GM21528 (cell line): ENCODE data around the gene STRN4.
"Not testable (repeated sequence)": the region's sequence is repeated elsewhere in the genome, so short reads cannot be mapped to it uniquely, and the experiment has no call there.

Source experiments
- ATAC-seq: cut with Tn5 transposase; IDR thresholded peaks from one replicate; pipeline ENCODE4 v1.9.1; 2021; ENCODE audit warnings: mild to moderate bottlenecking, moderate library complexity; ENCODE audit not compliant: unreplicated experiment, low FRiP score

The STRN4 gene, protein sequence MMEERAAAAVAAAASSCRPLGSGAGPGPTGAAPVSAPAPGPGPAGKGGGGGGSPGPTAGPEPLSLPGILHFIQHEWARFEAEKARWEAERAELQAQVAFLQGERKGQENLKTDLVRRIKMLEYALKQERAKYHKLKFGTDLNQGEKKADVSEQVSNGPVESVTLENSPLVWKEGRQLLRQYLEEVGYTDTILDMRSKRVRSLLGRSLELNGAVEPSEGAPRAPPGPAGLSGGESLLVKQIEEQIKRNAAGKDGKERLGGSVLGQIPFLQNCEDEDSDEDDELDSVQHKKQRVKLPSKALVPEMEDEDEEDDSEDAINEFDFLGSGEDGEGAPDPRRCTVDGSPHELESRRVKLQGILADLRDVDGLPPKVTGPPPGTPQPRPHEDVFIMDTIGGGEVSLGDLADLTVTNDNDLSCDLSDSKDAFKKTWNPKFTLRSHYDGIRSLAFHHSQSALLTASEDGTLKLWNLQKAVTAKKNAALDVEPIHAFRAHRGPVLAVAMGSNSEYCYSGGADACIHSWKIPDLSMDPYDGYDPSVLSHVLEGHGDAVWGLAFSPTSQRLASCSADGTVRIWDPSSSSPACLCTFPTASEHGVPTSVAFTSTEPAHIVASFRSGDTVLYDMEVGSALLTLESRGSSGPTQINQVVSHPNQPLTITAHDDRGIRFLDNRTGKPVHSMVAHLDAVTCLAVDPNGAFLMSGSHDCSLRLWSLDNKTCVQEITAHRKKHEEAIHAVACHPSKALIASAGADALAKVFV

DNA sequence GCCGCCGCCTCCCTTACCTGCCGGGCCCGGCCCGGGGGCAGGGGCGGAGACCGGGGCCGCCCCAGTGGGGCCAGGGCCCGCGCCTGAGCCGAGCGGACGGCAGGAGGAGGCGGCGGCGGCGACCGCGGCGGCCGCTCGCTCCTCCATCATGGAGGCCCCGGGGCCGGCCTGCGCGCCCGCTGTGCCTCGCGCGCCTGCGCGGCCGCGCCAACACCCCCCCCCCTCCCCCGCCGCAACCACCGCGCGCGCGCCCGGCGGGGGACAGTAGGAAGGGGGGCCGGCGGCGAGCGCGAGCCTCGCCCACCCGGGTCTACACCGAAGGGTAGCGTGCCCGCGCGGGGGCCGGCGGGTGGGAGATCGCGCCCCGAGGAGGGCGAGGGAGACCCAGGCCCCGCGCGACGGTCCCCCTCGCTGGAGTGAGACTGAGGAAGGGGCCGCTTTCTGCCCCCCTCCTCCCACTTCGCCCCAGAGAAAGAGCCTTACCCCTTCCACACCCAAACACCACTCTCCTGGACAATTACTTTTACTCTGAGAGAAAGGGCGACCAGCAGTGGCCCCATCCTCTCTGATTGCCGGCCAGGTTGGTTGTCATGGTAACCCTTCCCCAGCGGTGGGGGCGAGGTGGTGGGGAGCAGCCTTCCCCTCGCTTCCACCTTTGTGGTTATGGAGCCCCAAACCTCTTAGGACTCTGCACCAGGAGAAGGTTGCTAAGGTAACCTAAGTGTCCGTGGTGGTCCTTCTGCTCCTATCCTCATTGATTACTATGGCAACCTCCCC is at the start of gene STRN4:
Gene STRN4, minus strand, starts transcription at position 170 of the 777 bp plus-strand sequence. Its CDS starts 20 bp downstream, at position 150.
- ATAC-seq: no peak

DNA sequence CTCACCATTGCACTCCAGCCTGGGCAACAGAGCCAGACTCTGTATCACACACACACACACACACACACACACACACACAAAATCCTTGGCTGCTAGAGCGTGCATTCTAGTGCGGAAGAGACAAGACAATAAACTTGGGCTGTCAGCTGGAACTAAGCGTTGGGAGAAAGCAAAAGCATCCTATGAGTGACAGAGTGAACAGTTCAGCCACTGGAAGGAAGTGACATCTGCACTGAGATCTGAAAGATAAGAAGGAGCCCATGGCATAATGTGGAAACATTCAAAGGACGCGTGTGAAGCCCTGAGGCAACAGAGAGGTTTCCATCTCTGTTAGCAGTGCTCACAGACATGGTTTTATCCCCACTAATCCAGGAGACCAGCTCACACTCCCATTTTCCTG is 45.7 kb upstream of the STRN4 start:
- no peak for ATAC-seq

DNA sequence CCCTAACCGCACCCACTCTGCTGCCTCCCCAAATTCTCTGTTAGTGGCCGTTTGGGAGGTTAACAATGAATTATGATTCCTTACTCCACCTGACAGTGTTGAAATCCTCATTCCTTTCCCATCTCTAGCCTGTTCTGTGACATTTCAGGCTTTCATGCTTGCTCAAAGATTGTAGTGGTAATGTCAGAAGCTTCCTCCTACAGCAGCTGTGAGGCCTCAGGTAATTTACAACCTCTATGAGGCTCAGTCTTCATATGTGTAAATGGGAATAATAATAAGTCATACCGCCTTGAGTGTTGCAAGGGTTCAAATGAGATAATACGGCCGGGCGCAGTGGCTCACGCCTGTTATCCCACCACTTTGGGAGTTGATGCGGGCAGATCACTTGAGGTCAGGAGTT is 43.1 kb upstream of the STRN4 start:
- ATAC-seq: no peak

DNA sequence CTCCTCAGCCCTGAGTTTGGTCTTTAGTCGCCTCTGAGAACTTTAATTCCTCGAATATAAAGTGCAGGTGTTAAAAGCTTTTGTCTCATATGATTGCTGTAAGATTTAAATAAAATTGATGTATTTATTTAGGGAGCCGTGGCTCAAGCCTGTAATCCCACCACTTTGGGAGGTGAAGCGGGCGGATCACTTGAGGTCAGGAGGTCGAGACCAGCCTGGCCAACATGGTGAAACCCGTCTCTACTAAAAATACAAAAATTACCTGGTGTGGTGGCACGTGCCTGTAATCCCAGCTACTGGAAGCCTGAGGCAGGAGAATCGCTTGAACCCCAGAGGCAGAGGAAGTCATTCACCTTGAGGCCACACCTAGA is 42.7 kb upstream of the STRN4 start:
- no peak for ATAC-seq

DNA sequence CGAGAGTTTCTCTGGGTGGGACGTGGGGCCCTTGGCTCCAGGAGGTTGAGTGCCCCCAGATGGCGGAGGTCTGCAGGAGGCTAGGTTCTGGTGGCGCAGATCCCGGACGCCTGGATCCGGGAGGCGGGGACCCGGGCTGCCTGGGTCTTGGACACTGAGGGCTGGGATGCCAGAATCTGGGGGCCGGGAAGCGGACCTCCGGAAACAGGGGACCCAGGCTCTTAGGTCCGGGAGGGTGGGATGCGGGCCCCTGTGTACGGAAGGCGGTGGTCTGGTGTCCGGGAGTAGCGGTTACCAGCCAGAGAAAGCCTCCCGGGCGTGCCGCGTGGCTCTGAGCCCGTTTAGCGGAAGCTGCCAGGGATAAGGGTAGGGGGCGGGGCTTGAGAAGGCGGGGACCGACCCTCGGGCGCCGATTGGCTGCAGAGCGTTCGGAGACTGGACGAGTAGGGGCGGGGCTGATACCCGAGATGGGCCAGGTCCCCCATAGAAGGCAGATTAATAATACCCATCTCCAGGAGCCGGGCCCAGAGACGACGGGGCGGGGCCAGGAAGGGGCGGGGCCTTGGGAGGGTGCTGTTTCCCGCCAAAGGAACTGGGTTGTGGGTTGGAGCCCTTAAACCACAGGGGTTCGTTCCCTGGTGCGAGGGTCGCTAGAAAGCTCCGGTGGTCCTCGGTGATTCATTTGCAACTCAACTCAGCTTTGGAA is 42.2 kb upstream of the STRN4 start, which contains the start of gene SLC1A5:
Gene SLC1A5, minus strand, starts transcription at position 333 of the 706 bp plus-strand sequence. CDS start 629 bp downstream, outside the sequence.
- ATAC-seq: peak; percentile 57

DNA sequence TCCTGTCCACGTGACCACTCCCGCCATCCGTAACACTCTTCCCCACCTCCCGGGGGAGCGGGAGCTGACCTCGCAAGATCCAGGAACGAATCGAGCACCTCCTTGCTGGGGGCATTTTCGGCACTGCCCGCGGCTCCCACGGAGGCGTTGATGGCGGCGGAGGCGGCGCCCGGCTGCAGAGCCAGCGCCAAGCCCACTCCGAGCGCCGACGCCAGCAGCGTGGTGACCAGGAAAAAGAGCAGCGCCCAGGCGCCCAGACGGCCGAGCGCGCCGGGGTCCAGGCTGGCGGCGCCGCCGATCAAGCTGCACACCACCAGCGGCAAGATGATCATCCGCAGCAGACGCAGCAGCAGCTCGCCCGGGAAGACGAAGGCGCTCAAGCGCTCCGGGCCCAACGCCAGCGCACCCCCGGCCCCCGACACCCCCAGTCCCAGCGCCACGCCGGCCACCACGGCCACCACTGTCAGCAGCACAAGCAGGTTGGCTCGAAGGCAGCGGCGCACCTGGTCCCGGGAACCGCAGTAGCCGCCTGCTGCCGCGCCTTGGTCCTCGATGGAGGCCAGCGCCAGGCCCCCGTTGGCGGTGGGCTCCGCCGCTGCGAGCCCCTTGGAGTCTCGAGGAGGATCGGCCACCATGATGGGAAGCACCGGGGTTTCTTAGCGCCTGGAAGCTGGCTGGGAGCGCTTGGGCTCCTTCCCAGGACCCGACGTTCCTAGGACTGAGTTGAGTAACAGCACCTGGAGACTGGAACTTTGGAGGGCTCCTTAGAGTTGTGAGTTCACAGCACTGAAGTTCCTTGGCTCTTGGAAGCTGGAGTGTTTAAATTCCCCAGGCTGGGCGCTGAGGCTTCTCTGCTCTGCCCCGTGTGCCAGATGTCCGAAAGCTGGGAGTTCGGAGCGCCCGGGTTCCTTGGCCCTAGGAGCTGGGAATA is 41.3 kb upstream of the STRN4 start:
- no peak for ATAC-seq

DNA sequence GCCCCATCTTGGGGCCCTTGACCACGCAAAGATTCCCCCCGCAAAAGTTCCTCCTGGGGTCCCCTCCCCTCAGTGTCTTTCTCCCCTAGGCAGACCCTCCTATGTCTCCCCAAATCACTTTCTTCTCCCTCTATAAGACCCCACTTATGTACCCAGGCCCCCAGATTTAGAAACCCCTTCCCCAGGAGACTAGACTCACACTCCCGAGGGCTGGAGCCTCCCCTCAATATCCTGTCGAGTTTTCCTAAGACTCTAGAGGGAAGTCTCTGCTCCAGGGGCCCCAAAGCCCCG is 40.7 kb upstream of the STRN4 start:
- ATAC-seq: no peak

DNA sequence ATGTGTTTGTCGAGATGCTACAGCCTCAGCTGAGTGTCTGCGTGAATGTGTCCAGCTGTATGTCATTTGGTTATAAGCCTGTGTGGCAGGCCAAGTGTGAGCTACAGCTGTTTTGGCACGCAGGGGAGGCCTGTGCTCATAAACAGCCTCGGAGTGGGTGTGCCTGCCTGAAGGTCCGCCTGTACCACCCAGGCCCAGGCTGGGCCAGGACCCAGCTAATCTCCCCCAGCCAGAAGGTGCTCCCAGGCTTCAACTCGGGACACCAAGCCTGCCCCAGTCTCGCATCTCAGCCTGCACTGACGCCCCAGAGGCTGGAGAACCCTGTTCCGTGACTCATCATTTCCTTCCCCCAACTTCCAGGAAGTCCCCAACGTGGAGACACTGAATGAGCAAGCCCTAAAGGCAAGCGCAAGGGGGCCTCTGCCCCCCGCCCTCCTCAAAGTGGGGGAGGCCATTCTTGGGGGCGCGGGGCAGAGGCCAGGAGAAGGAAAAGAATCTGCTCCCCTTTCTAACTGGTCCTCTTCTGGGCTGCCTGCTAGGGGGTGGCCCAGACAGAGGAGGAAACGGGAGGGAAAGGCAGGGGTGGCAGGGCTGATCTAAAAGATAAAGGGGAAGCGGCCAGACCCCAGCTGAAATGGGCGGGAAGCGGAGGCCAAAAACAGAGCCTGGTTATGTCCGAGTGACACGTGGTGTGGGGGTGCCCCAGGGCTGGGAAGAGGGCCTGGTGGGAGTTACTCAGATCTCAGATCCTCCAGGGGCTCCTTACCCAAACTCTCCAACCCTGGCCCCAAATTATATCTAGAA is 40.2 kb upstream of the STRN4 start:
- peak; percentile 34 for ATAC-seq

DNA sequence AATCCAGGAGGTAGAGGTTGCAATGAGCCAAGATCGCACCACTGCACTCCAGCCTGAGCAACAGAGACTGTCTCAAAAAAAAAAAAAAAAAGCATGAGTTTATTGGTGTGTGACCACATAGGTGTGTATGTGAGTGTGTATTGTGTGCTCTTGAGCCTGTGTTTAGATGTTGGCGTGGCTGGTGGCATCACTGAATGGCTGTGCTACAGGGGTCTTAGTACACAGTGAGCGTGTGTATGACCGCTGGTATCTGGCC is 39.7 kb upstream of the STRN4 start:
- ATAC-seq: no peak

DNA sequence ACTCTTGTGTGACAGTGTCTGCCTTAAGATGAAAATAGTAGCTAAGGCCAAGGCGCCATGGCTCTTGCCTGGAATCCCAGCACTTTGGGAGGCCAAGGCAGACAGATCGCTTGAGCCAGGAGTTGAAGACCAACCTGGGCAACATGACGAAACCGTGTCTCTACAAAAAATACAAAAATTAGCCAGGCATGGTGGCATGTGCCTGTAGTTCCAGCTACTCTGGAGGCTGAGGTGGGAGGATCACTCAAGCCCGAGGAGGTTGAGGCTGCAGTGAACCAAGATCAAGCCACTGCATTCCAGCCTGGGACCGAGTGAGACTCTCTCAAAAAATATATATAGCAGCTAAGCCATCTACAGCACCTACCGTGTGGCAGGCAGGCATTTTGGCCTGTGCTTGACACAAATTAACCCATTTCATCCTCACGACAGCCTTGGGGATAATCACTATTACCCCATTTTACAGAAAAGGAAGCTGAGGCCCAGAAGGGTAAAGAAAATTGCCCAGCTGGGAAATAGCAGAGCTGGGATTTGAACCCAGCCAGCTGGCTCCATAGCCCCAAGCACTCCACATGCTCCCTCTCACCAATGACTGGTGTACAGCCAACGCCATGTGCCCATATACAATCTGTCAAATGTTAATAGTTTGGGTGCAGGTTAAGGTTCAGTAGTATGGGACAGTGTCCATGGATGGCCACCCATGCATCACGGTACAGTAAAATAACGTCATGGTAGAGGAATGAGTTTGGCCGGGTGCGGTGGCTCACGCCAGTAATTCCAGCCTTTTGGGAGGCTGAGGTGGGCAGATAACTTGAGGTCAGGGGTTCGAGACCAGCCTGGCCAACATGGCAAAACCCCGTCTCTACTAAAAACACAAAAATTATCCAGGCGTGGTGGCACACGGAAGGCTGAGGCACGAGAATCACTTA is 39.1 kb upstream of the STRN4 start:
- no peak for ATAC-seq

DNA sequence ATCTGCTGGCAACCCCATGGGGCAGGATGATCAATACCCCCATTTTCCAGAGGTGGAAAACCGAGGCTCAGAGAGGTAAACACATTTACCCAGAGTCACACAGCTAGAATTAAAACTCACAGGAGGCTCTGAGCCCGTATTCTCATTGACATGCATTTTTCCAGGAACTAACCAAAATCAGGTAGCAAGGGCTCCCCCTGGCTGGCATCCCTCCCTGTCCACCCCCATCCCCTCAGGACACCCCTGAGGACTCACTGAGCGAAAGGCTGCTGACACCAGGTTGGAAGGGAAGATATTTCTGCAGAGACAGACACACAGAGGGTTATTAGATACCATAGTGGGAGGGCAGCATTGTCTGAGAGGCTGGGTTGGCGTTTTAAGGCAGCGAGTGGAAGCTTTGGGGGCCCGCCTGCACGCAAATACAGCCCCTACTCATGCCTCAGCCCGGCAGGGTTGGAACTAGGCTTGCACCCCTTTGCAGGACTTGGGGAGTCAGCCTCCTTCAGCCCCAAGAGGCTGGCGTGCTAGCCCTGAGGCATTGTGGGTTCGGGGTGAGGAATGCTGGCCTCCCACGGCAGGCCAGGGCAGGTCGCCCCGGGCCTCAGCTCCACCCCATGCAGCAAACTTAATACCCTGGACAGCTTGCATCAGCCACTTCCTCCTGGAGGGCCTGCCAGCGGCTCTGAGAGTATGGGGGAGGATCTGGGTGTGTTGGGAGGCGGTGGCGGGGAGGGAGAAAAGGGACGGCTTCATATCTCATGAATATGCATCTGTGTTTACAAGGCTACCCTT is 38.2 kb upstream of the STRN4 start:
- no peak for ATAC-seq

DNA sequence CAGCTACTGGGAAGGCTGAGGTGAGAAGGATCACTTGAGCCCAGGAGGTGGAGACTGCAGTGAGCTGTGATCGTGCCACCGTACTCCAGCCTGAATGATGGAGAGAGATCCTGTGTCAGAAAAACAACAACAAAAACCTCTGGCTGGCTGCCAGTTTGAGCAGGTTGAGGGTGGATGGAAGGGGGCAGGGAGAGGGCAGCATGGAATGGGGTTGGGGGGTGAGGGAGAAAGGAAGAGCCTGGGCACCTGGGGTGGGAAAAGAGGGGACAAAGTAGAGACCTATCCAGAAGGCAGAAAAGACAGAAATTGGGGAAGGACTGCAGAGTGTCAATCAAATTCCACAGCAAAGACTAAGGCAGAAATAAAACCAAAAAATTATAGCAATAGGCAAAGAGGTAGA is 37.4 kb upstream of the STRN4 start:
- ATAC-seq: no peak

DNA sequence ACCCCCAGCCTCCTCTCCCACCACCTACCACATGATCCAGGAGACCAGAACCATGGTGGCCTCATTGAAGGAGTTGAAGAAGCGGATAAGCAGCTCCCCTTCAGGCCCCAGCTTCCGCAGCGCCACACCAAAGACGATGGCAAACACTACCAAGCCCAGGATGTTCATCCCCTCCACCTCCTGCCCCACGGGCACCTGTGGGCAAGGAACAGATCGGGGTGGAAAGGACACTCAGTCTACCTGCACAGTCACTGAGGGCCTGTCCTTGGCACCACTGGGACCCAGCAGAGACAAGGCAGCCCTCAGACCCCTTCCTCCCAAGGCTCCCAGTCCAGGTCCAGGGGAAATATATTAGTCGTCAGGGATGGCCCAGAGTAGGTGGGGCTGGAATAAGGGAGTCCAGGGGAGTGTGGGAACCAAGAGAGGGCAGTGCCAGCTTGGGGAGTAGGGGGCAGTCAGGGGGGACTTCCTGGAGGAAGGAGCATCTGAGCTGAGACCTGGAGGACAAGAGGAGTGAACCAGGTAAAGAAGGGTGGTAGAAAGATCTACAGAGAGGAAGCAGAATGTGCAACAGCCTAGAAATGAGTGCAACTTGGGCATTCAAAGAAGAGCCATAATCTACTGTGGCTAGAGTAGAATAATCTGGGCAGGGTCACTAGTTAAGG is 36.2 kb upstream of the STRN4 start:
- ATAC-seq: no peak

DNA sequence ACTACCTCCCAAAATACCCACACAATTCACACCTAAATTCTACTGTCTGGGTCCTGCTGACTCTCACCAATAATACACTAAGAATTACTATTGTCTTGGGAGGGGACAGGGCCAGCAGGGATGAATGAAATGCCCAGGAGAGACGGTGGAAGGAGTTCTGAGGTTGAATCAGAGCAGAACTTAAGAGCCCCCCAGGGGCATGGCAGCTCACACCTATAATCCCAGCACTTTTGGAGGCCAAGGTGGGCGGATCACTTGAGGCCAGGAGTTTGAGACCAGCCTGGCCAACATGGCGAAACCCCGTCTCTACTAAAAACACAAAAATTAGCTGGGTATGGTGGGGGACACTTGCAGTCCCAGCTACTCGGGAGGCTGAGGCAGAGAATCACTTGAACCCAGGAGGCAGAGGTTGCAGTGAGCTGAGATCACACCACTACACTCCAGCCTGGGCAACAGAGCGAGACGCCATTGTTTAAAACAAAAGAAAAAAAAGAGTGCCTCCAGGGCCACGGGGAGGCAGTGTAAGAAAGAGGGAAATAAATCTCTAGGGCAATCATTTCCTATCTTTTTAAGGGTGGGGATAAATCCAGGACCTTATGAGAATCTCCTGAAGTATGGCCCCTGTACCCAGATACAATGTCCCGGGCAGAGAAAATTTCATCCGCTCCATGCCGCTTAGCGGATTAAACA is 31.9 kb upstream of the STRN4 start:
- not testable (repeated sequence) for ATAC-seq

DNA sequence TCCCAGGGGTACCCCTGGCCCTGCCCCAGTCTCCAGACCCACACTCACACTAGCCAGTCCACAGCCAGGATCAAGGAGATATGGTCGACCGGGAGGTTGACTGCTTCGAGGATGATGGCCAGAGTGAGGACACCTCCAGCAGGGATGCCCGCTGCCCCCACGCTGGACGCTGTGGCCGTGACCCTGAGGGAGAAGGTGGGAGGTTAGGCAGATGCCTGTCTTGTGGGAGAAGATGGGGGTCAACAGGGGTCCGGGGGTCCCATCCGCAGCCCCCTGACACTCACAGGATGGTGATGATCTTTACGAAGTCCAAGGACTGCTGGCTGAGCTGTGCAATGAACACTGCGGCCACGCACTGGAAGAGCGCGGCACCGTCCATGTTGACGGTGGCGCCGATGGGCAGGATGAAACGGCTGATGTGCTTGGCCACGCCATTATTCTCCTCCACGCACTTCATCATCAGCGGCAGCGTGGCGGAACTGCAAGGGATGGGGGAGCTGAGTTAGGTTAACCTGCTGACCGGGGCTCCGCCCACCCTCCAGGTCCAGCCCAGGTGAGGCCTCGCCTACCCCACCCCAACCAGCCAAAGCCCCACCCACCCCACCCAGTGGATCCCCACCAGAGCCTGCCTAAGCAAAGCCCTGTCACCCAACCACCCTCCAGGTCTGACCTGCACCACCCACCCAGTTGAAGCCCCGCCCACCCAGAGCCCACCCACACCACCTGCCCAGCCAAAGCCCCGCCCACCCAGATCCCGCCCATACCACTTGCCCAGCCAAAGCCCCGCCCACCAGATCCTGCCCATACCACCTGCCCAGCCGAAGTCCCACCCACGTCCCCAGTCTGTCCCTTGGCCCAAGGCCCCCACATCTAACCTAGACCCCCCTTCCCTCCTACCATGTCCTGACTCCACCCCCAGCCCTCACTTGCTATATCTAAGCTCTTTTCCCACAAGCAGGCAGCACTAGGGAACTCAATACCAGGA is 31.0 kb upstream of the STRN4 start:
- no peak for ATAC-seq
